ENCODE data around the gene FAM43B. TPM values are rescaled to one million over a fixed set of nuclear protein-coding genes. Genes with fewer than 3 reads are reported as not detected.

The FAM43B gene
- total and polyA plus RNA-seq, 2 experiments from 2014 or later, result 0.66 to 3.0 TPM

DNA sequence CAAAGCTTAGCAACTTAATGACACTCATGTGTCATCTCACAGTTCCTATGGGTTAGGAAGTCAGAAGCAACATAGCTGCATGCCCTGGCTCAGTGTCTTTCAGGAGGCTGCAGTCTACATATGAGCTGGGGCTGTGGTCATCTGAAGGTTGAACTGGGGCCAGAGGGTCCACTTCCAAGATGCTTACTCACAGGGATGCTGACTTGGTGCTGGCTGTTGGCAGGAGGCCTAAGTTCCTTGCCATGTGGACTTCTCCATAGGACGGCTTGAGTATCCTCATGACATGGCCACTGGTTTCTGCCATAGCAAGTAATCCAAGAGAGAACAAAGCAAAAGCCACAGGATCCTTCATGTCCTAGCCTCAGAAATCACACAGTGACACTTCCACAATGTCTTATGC lies 12.1 kb upstream of the FAM43B start (continued):
- no peak for TF ChIP-seq EZH2phosphoT487 (IDR thresholded peaks at IDR 0.05; ENCODE audit: unreplicated experiment)

DNA sequence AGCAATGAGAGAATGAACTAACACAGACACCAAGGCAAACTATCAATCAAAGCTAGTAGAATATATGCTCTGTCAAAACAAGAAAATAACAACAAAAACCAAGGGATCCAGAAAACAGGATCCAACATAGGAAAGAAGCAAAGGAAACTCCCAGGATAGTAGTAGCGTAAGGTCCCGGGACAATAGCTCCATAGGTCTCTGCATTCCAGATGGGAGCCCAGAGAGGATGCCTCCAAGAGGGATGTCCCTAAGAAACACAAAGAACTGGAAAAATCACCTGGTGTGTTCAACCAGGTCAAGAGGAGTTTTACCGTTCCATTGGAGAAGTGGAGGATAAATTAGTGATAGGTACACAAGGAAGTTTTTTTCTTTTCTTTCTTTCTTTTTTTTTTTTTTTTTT lies 5.7 kb upstream of the FAM43B start:
- Mint-ChIP-seq H3K4me1 (0 out of 3 replicates have a peak, but pooled peaks cover 4% of the 10 kb centered on the region), H3K27me3 (ENCODE audit: insufficient read depth, low read depth, poor library complexity) (peaks cover 25% of the 10 kb centered on the region)

More for the DNA sequence above, 5.7 kb upstream of the FAM43B start:
- TF ChIP-seq STAT1 (IDR thresholded peaks at IDR 0.05; ENCODE audit: unreplicated experiment) (no peak), EZH2phosphoT487 (IDR thresholded peaks at IDR 0.05; ENCODE audit: unreplicated experiment) (no peak), POLR2AphosphoS5 (IDR thresholded peaks at IDR 0.05; ENCODE audit: low read depth) (no peak), NANOG (IDR thresholded peaks at IDR 0.05; ENCODE audit: borderline replicate concordance) (no peak), ETS1 (IDR thresholded peaks at IDR 0.05) (no peak), CTCF (conservative IDR thresholded peaks at IDR 0.05; ENCODE audit: low read depth in 2 of 2) (no peak), EZH2 (IDR thresholded peaks at IDR 0.05; ENCODE audit: low read depth, unreplicated experiment) (no peak)
- TF ChIP-seq, protein P1, sequence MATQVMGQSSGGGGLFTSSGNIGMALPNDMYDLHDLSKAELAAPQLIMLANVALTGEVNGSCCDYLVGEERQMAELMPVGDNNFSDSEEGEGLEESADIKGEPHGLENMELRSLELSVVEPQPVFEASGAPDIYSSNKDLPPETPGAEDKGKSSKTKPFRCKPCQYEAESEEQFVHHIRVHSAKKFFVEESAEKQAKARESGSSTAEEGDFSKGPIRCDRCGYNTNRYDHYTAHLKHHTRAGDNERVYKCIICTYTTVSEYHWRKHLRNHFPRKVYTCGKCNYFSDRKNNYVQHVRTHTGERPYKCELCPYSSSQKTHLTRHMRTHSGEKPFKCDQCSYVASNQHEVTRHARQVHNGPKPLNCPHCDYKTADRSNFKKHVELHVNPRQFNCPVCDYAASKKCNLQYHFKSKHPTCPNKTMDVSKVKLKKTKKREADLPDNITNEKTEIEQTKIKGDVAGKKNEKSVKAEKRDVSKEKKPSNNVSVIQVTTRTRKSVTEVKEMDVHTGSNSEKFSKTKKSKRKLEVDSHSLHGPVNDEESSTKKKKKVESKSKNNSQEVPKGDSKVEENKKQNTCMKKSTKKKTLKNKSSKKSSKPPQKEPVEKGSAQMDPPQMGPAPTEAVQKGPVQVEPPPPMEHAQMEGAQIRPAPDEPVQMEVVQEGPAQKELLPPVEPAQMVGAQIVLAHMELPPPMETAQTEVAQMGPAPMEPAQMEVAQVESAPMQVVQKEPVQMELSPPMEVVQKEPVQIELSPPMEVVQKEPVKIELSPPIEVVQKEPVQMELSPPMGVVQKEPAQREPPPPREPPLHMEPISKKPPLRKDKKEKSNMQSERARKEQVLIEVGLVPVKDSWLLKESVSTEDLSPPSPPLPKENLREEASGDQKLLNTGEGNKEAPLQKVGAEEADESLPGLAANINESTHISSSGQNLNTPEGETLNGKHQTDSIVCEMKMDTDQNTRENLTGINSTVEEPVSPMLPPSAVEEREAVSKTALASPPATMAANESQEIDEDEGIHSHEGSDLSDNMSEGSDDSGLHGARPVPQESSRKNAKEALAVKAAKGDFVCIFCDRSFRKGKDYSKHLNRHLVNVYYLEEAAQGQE (IDR thresholded peaks at IDR 0.05; ENCODE audit: unreplicated experiment), result no peak
- TF ChIP-seq, protein P2, sequence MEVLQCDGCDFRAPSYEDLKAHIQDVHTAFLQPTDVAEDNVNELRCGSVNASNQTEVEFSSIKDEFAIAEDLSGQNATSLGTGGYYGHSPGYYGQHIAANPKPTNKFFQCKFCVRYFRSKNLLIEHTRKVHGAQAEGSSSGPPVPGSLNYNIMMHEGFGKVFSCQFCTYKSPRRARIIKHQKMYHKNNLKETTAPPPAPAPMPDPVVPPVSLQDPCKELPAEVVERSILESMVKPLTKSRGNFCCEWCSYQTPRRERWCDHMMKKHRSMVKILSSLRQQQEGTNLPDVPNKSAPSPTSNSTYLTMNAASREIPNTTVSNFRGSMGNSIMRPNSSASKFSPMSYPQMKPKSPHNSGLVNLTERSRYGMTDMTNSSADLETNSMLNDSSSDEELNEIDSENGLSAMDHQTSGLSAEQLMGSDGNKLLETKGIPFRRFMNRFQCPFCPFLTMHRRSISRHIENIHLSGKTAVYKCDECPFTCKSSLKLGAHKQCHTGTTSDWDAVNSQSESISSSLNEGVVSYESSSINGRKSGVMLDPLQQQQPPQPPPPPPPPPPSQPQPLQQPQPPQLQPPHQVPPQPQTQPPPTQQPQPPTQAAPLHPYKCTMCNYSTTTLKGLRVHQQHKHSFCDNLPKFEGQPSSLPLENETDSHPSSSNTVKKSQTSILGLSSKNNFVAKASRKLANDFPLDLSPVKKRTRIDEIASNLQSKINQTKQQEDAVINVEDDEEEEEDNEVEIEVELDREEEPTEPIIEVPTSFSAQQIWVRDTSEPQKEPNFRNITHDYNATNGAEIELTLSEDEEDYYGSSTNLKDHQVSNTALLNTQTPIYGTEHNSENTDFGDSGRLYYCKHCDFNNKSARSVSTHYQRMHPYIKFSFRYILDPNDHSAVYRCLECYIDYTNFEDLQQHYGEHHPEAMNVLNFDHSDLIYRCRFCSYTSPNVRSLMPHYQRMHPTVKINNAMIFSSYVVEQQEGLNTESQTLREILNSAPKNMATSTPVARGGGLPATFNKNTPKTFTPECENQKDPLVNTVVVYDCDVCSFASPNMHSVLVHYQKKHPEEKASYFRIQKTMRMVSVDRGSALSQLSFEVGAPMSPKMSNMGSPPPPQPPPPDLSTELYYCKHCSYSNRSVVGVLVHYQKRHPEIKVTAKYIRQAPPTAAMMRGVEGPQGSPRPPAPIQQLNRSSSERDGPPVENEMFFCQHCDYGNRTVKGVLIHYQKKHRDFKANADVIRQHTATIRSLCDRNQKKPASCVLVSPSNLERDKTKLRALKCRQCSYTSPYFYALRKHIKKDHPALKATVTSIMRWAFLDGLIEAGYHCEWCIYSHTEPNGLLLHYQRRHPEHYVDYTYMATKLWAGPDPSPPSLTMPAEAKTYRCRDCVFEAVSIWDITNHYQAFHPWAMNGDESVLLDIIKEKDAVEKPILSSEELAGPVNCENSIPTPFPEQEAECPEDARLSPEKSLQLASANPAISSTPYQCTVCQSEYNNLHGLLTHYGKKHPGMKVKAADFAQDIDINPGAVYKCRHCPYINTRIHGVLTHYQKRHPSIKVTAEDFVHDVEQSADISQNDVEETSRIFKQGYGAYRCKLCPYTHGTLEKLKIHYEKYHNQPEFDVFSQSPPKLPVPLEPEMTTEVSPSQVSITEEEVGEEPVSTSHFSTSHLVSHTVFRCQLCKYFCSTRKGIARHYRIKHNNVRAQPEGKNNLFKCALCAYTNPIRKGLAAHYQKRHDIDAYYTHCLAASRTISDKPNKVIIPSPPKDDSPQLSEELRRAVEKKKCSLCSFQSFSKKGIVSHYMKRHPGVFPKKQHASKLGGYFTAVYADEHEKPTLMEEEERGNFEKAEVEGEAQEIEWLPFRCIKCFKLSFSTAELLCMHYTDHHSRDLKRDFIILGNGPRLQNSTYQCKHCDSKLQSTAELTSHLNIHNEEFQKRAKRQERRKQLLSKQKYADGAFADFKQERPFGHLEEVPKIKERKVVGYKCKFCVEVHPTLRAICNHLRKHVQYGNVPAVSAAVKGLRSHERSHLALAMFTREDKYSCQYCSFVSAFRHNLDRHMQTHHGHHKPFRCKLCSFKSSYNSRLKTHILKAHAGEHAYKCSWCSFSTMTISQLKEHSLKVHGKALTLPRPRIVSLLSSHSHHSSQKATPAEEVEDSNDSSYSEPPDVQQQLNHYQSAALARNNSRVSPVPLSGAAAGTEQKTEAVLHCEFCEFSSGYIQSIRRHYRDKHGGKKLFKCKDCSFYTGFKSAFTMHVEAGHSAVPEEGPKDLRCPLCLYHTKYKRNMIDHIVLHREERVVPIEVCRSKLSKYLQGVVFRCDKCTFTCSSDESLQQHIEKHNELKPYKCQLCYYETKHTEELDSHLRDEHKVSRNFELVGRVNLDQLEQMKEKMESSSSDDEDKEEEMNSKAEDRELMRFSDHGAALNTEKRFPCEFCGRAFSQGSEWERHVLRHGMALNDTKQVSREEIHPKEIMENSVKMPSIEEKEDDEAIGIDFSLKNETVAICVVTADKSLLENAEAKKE (CRISPR knock-in tag; IDR thresholded peaks at IDR 0.05), result no peak
- Histone ChIP-seq H3K4me3 (no peak overlapping the region), H3K79me2 (replicated peaks; ENCODE audit: insufficient read depth) (no peaks in the 10 kb centered on the region), H3K4me2 (no peak overlapping the region), H3K27ac (ENCODE audit: low read depth) (no peak overlapping the region), H3F3A (replicated peaks; ENCODE audit: low read depth) (peaks cover 6% of the 10 kb centered on the region; the same call in 1 of the 2 replicates), H4K20me1 (replicated peaks; ENCODE audit: insufficient read depth) (no peaks in the 10 kb centered on the region), H3K9me2 (ENCODE audit: insufficient read depth) (no peaks in the 10 kb centered on the region), H3K27me3 (ENCODE audit: insufficient read depth) (peaks cover 27% of the 10 kb centered on the region), H3K4me1 (ENCODE audit: insufficient read depth) (peaks cover 2% of the 10 kb centered on the region; the same call in 1 of the 2 replicates), H3K36me3 (ENCODE audit: insufficient read depth) (no peaks in the 10 kb centered on the region), H2AFZ (no peak overlapping the region)
- no peak overlapping the region for H3K27ac Mint-ChIP-seq
- H3K9me3 Mint-ChIP-seq, result no peaks in the 10 kb centered on the region
- H3K36me3 Mint-ChIP-seq (ENCODE audit: low read depth), result no peaks in the 10 kb centered on the region
- DNase-seq (ENCODE audit: low spot score) (no peak), ATAC-seq (peak; percentile 79)
- no peak overlapping the region for H3K4me3 Mint-ChIP-seq
